ENCODE measurements around the gene MOCOS.

The MOCOS gene

GRCh38 chr18:36279001-36279400 is 91.7 kb downstream of the MOCOS start:
- DNase-seq = no peak

GRCh38 chr18:36281936-36282335 is 94.6 kb downstream of the MOCOS start:
- DNase-seq = no peak

GRCh38 chr18:36283448-36283847 is 96.2 kb downstream of the MOCOS start:
- no peak for DNase-seq

- DNase-seq = no peak
Observed at GRCh38 chr18:36284268-36284667, 97.0 kb downstream of the MOCOS start.

- no peak for DNase-seq
Observed at GRCh38 chr18:36284671-36285295, 97.5 kb downstream of the MOCOS start.

GRCh38 chr18:36287653-36288052 is 100.4 kb downstream of the MOCOS start:
- no peak for DNase-seq

- no peak for DNase-seq
Observed at GRCh38 chr18:36288689-36289088, 101.4 kb downstream of the MOCOS start.

GRCh38 chr18:36294031-36294430 is 106.7 kb downstream of the MOCOS start:
- DNase-seq = no peak

GRCh38 chr18:36295214-36295613 is 107.9 kb downstream of the MOCOS start:
- DNase-seq = no peak

- DNase-seq = no peak
Observed at GRCh38 chr18:36295880-36296301, 108.6 kb downstream of the MOCOS start.

GRCh38 chr18:36296650-36297416 is 109.5 kb downstream of the MOCOS start:
- no peak for DNase-seq

GRCh38 chr18:36297417-36298125 is 110.3 kb downstream of the MOCOS start, which contains the start of gene FHOD3:
Gene FHOD3, plus strand, starts transcription at chr18:36297713. Its CDS starts 123 bp downstream, at chr18:36297836.
- no peak for DNase-seq

GRCh38 chr18:36298126-36298741 is 110.9 kb downstream of the MOCOS start:
- DNase-seq = no peak

- DNase-seq = no peak
Observed at GRCh38 chr18:36299015-36299414, 111.7 kb downstream of the MOCOS start.

GRCh38 chr18:36300211-36300610 is 112.9 kb downstream of the MOCOS start:
- DNase-seq = no peak

- DNase-seq = no peak
Observed at GRCh38 chr18:36301884-36302283, 114.6 kb downstream of the MOCOS start.

GRCh38 chr18:36302676-36303075 is 115.4 kb downstream of the MOCOS start:
- no peak for DNase-seq

GRCh38 chr18:36303211-36303844 is 116.0 kb downstream of the MOCOS start:
- DNase-seq = no peak

- no peak for DNase-seq
Observed at GRCh38 chr18:36304723-36305122, 117.4 kb downstream of the MOCOS start.

- DNase-seq = no peak
Observed at GRCh38 chr18:36305375-36305774, 118.1 kb downstream of the MOCOS start.

GRCh38 chr18:36307513-36307912 is 120.2 kb downstream of the MOCOS start:
- no peak for DNase-seq

GRCh38 chr18:36308711-36309435 is 121.6 kb downstream of the MOCOS start:
- no peak for DNase-seq

Measured in activated effector memory CD4-positive, alpha-beta T cell treated with Interleukin-2 at 50 U/mL for 16 hours (primary cell).